ENCODE measurements around the gene S100A4.
"Not testable (repeated sequence)": the region's sequence is repeated elsewhere in the genome, so short reads cannot be mapped to it uniquely, and the experiment has no call there.

The S100A4 gene

GRCh38 chr1:153567621-153568366 lies 22.2 kb upstream of the S100A4 start:
- DNase-seq (ENCODE audit: low read depth) = no peak
- H3K4me3 ChIP-seq (ENCODE audit: low read length) = no peak overlapping the region
- no peak for TF ChIP-seq CTCF (conservative IDR thresholded peaks at IDR 0.05; ENCODE audit: low read depth, low read length)

DNA sequence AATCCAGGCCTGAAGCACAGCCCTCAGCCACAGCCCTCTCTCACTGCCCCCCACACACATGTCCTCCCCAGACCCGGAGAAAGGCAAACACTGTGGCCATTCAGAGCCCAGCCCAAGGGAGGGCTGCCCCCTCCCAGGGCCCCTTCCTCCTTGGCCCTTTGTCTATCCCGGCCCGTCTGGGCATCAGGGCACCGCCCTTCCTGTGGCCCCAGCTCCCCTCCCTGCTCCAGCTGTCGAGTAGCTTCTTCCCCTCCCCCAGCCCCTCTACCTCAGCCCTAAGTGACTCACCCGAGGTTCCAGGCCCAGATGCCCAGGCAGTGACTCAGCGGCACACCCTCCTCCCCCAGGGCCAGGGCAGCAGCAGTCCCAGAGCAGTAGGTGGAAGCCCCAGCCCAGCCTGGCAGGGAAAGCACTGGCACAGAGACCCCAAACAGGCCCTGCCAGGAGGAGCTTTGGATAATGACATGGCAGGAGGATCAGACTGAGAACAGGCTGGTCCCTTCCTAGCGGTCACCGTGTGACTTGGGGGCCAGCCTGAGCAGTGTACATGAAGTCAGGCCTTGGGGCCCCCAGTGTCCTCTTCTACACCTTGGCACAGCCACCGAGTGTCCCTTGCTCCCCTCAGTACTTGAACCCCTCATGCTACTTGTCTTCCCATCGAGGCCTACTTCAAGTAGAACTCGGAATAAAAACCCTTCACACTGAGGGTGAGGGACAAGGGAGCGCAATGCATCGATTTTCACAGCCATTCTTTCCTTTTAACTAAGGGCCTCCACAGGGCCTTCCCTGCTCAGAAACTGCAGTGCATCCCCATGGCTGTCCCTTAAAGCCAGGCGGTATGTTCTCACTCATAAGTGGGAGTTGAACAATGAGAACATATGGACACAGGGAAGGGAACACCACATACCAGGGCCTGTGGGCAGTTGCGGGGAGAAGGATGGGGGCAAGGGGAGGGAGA lies 21.1 kb upstream of the S100A4 start:
- peak; percentile 98 for DNase-seq (ENCODE audit: low read depth)
- H3K4me3 ChIP-seq (ENCODE audit: low read length) = no peak overlapping the region
- no peak for TF ChIP-seq CTCF (conservative IDR thresholded peaks at IDR 0.05; ENCODE audit: low read depth, low read length)

- no peak within 1 kb of the TSS for H3K4me3 ChIP-seq (ENCODE audit: low read length)
- TF ChIP-seq CTCF (conservative IDR thresholded peaks at IDR 0.05; ENCODE audit: low read depth, low read length) = no peak
These were observed 20.1 kb upstream of the S100A4 start, which contains the start of gene S100A2 for GRCh38 chr1:153565529-153566374. S100A2 (minus strand) TSS chr1:153565844; CDS start chr1:153563877, 1,967 bp downstream.

GRCh38 chr1:153563991-153564390 lies 18.4 kb upstream of the S100A4 start:
- DNase-seq (ENCODE audit: low read depth) = no peak
- H3K4me3 ChIP-seq (ENCODE audit: low read length) = no peak overlapping the region
- no peak for TF ChIP-seq CTCF (conservative IDR thresholded peaks at IDR 0.05; ENCODE audit: low read depth, low read length)

More at GRCh38 chr1:153565529-153566374, 20.1 kb upstream of the S100A4 start, which contains the start of gene S100A2:
- peak; percentile 85 for DNase-seq (ENCODE audit: low read depth)

DNA sequence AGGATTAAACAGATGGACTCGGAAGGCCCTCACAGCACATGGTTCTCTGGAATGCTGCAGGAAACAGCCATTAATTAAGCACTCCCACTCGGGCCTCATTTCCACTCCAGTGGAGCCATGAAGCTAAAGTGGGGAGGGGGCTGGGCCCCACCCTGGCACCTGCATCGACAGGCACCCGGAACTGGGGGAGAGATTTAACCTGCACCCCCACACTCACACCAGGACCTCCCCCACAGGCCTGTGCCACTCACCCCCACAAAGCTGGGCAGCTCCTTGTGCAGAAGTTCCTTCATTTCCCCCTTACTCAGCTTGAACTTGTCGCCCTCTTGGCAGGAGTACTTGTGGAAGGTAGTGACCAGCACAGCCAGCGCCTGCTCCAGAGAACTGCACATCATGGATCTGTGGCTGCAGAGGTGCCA lies 17.9 kb upstream of the S100A4 start:
- no peak for TF ChIP-seq CTCF (conservative IDR thresholded peaks at IDR 0.05; ENCODE audit: low read depth, low read length)
- no peak overlapping the region for H3K4me3 ChIP-seq (ENCODE audit: low read length)
- no peak for DNase-seq (ENCODE audit: low read depth)

GRCh38 chr1:153562021-153562420 lies 16.4 kb upstream of the S100A4 start:
- DNase-seq (ENCODE audit: low read depth); H3K4me3 ChIP-seq (ENCODE audit: low read length): not testable (repeated sequence)
